ENCODE measurements around the gene CCR4. TPM values are rescaled to one million over a fixed set of nuclear protein-coding genes. Genes with fewer than 3 reads are reported as not detected.

Gene CCR4
- polyA plus RNA-seq, 1 donor from 2014 or later, result not detected

DNA sequence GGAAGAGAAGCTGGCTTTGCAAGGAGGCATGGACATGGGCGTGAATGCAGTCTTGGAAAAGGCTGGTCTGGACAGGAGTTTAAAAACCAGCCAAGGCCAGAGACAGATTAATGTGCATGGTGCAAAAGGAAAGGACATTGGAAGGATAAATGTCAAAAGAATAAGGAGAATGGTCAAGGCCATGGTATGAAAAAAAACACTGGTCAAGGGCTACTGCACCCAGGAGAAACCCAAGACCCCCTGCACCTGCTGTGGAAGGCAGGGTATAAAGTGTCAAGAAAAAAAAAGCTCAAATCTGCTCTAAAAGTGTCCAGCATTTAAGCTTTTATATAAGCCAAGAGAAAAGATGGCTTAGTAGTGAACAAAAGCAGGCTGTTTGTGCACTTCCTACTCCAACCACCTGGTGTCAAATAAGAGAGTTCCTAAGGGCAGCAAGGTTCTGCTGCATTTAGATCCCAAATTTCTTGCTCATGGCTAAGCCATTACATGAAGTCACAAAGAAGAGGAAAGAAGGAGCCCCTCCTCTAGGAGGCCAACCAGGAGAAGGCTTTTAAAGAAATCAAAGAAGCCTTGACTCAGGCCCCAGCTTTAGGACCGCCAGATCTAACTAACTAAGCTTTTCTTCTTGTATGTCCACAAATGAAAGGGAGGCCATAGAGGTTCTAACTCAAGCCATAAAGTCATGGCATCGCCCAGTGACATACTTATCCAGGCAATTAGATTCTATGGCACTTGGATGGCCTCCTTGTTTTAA is 16.9 kb downstream of the CCR4 start:
- TF ChIP-seq SMC3 (conservative IDR thresholded peaks at IDR 0.05; ENCODE audit: poor library complexity) (no peak), EZH2 (IDR thresholded peaks at IDR 0.05; ENCODE audit: borderline replicate concordance, insufficient read depth, low read length, poor library complexity, severe bottlenecking) (no peak), EP300 (conservative IDR thresholded peaks at IDR 0.05; ENCODE audit: poor library complexity, severe bottlenecking) (no peak), MXI1 (conservative IDR thresholded peaks at IDR 0.05; ENCODE audit: poor library complexity, severe bottlenecking) (no peak), RAD21 (conservative IDR thresholded peaks at IDR 0.05) (no peak)
- H3K27me3 ChIP-seq (ENCODE audit: insufficient read depth, low read depth, low read length), result no peaks in the 10 kb centered on the region
- no peak overlapping the region for H2AFZ ChIP-seq (ENCODE audit: low read depth, low read length)
- H4K20me1 ChIP-seq (ENCODE audit: insufficient read depth), result no peaks in the 10 kb centered on the region
- no peaks in the 10 kb centered on the region for H3K79me2 ChIP-seq (replicated peaks; ENCODE audit: insufficient read depth, low read length)
- no peaks in the 10 kb centered on the region for H3K9me2 ChIP-seq (ENCODE audit: insufficient read depth, low read length)
- H3F3A ChIP-seq (ENCODE audit: insufficient read depth, low read length, poor library complexity, severe bottlenecking), result no peaks in the 10 kb centered on the region
- H3K4me3 ChIP-seq (ENCODE audit: low read length), result no peak overlapping the region
- peaks cover 4% of the 10 kb centered on the region for H3K9me3 ChIP-seq (ENCODE audit: low read length)
- no peaks in the 10 kb centered on the region for H3K36me3 ChIP-seq (ENCODE audit: insufficient read depth, low read length)
- H3K4me2 ChIP-seq (ENCODE audit: low read length), result no peak overlapping the region
- no peak overlapping the region for H3K27ac ChIP-seq (ENCODE audit: low read length)
- no peak overlapping the region for H3K9ac ChIP-seq (ENCODE audit: low read length)

- H4K20me1 ChIP-seq (ENCODE audit: insufficient read depth), result no peaks in the 10 kb centered on the region
- no peaks in the 10 kb centered on the region for H3K79me2 ChIP-seq (replicated peaks; ENCODE audit: insufficient read depth, low read length)
- H3K9me2 ChIP-seq (ENCODE audit: insufficient read depth, low read length), result no peaks in the 10 kb centered on the region
- H3K27ac ChIP-seq (ENCODE audit: low read length), result no peak overlapping the region
- H2AFZ ChIP-seq (ENCODE audit: low read depth, low read length), result no peak overlapping the region
- H3K36me3 ChIP-seq (ENCODE audit: insufficient read depth, low read length), result no peaks in the 10 kb centered on the region
- no peak overlapping the region for H3K4me2 ChIP-seq (ENCODE audit: low read length)
- H3F3A ChIP-seq (ENCODE audit: insufficient read depth, low read length, poor library complexity, severe bottlenecking), result no peaks in the 10 kb centered on the region
- no peak overlapping the region for H3K4me3 ChIP-seq (ENCODE audit: low read length)
- TF ChIP-seq CTCF (IDR thresholded peaks at IDR 0.05; ENCODE audit: poor library complexity, severe bottlenecking) (no peak), EP300 (conservative IDR thresholded peaks at IDR 0.05; ENCODE audit: poor library complexity, severe bottlenecking) (no peak), POLR2AphosphoS5 (IDR thresholded peaks at IDR 0.05) (no peak), EZH2 (IDR thresholded peaks at IDR 0.05; ENCODE audit: borderline replicate concordance, insufficient read depth, low read length, poor library complexity, severe bottlenecking) (no peak), SMC3 (conservative IDR thresholded peaks at IDR 0.05; ENCODE audit: poor library complexity) (no peak), TAF1 (IDR thresholded peaks at IDR 0.05; ENCODE audit: low read depth) (no peak), RAD21 (conservative IDR thresholded peaks at IDR 0.05) (no peak), MXI1 (conservative IDR thresholded peaks at IDR 0.05; ENCODE audit: poor library complexity, severe bottlenecking) (no peak)
- TF ChIP-seq, protein P1, sequence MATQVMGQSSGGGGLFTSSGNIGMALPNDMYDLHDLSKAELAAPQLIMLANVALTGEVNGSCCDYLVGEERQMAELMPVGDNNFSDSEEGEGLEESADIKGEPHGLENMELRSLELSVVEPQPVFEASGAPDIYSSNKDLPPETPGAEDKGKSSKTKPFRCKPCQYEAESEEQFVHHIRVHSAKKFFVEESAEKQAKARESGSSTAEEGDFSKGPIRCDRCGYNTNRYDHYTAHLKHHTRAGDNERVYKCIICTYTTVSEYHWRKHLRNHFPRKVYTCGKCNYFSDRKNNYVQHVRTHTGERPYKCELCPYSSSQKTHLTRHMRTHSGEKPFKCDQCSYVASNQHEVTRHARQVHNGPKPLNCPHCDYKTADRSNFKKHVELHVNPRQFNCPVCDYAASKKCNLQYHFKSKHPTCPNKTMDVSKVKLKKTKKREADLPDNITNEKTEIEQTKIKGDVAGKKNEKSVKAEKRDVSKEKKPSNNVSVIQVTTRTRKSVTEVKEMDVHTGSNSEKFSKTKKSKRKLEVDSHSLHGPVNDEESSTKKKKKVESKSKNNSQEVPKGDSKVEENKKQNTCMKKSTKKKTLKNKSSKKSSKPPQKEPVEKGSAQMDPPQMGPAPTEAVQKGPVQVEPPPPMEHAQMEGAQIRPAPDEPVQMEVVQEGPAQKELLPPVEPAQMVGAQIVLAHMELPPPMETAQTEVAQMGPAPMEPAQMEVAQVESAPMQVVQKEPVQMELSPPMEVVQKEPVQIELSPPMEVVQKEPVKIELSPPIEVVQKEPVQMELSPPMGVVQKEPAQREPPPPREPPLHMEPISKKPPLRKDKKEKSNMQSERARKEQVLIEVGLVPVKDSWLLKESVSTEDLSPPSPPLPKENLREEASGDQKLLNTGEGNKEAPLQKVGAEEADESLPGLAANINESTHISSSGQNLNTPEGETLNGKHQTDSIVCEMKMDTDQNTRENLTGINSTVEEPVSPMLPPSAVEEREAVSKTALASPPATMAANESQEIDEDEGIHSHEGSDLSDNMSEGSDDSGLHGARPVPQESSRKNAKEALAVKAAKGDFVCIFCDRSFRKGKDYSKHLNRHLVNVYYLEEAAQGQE (IDR thresholded peaks at IDR 0.05; ENCODE audit: borderline replicate concordance), result no peak
- no peak overlapping the region for H3K9ac ChIP-seq (ENCODE audit: low read length)
- peaks cover 4% of the 10 kb centered on the region for H3K9me3 ChIP-seq (ENCODE audit: low read length)
- H3K27me3 ChIP-seq (ENCODE audit: insufficient read depth, low read depth, low read length), result no peaks in the 10 kb centered on the region
Observed at GRCh38 chr3:32968920-32969389, 17.5 kb downstream of the CCR4 start.
